ENCODE results near the gene RIC8B. TPM values are rescaled to one million over a fixed set of nuclear protein-coding genes. Genes with fewer than 3 reads are reported as not detected.

Gene RIC8B
- total RNA-seq, 4 donors from 2014 or later = 4.8 to 11.2 (median 8.8) TPM

DNA sequence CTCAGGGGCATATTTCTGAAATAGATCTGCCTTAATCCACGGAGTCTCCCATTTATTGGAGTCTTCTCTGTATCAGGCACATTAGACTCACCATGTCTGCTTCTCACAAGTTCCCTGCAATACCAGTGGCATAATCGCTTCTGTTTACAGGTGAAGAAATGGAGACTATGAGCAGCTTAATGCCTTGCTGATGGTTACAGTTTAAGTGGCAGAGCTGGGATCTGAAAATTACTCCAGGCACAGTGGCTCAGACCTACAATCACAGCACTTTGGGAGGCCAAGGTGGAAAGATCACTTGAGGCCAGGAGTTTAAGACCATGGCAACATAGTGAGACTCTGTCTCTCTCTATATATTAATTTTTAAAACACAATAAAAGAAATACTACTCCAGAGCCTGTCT lies 7.3 kb upstream of the RIC8B start:
- no peak for DNase-seq (ENCODE audit: low spot score in 2 of 2)
- Histone ChIP-seq H3K27ac (no peak overlapping the region), H3K27me3 (peaks cover 20% of the 10 kb centered on the region), H3K9me3 (no peaks in the 10 kb centered on the region), H3K4me1 (no peaks in the 10 kb centered on the region), H3K36me3 (no peaks in the 10 kb centered on the region), H3K4me3 (no peak overlapping the region)
- TF ChIP-seq POLR2AphosphoS5 (IDR thresholded peaks at IDR 0.05) (no peak), EP300 (IDR thresholded peaks at IDR 0.05) (no peak)
- TF ChIP-seq, protein P1, sequence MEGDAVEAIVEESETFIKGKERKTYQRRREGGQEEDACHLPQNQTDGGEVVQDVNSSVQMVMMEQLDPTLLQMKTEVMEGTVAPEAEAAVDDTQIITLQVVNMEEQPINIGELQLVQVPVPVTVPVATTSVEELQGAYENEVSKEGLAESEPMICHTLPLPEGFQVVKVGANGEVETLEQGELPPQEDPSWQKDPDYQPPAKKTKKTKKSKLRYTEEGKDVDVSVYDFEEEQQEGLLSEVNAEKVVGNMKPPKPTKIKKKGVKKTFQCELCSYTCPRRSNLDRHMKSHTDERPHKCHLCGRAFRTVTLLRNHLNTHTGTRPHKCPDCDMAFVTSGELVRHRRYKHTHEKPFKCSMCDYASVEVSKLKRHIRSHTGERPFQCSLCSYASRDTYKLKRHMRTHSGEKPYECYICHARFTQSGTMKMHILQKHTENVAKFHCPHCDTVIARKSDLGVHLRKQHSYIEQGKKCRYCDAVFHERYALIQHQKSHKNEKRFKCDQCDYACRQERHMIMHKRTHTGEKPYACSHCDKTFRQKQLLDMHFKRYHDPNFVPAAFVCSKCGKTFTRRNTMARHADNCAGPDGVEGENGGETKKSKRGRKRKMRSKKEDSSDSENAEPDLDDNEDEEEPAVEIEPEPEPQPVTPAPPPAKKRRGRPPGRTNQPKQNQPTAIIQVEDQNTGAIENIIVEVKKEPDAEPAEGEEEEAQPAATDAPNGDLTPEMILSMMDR (IDR thresholded peaks at IDR 0.05) = no peak
- 67% methylated on average over 2 of the region's 2 CpGs for WGBS

DNA sequence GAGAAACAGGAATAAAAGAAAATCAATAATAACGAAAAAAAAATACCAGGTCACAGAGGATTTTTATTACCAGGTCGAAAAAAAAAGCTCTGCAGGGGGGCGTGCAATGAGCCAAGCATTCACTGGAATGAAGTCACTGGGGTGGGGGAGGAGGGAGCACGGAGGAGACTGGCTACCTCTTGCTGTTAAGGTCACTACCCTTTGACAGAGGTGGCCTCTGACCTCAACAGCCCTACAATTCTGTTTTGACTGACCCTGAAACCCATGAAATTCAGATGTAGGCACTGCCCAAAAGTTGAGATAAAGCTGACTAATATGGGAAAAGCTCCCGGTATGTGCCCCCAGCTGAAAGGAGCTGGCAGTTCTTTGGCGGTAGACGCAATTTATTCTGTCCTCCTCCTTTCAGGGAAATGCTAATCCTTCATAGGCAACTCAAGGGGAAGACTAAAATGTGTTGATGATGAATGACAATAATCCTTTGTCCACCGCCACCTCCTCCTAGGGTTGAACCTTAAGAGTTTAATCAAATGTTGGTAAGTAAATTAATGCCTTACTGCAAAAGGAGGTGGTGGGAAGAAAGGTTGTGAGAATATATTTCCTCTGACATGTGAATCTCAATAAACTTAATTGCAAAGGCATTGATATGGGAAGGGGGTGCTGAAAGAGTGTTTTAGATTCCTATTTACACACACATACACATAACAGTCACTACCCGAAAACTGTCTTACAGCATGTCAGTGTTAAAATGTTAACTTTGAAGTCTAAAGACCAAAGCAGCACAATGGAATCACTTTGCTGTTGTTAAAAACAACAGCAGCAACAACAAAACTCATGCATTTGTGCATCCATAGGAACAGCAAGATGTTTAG lies 6.3 kb upstream of the RIC8B start:
- Histone ChIP-seq H3K27ac (no peak overlapping the region), H3K4me3 (no peak overlapping the region), H3K4me1 (no peaks in the 10 kb centered on the region), H3K27me3 (peaks cover 20% of the 10 kb centered on the region), H3K36me3 (no peaks in the 10 kb centered on the region), H3K9me3 (no peaks in the 10 kb centered on the region)
- TF ChIP-seq POLR2A (IDR thresholded peaks at IDR 0.05) (no peak), POLR2AphosphoS5 (IDR thresholded peaks at IDR 0.05) (no peak)
- TF ChIP-seq, protein P1 (IDR thresholded peaks at IDR 0.05) = no peak
- DNase-seq (ENCODE audit: low spot score in 2 of 2) = no peak
- 62% methylated on average over 9 of the region's 9 CpGs for WGBS

DNA sequence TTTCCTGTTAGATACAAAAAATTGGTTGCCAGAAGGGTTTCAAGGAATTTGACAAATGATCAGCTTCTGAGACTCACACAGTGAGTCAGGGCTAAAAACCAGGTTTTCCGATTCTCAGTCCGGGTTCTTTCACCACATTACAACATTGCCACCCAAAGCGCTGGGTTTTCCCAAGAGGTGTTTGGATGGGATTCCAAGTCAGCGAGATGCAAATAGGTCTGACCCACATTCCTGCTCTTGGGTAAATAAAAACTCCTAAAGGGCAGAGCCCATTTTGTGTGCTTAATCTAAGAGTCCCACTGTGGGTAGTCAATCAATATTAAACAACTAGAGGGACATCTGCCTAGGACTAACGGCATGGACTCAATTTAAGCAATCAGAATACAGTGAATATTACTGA lies 5.4 kb upstream of the RIC8B start:
- TF ChIP-seq EP300 (IDR thresholded peaks at IDR 0.05) = no peak
- Histone ChIP-seq H3K36me3 (no peaks in the 10 kb centered on the region), H3K4me3 (no peak overlapping the region), H3K27ac (no peak overlapping the region), H3K27me3 (peaks cover 20% of the 10 kb centered on the region), H3K9me3 (no peaks in the 10 kb centered on the region), H3K4me1 (peaks cover 4% of the 10 kb centered on the region)
- no peak for DNase-seq (ENCODE audit: low spot score in 2 of 2)
- 29% methylated on average over 5 of the region's 5 CpGs for WGBS

DNA sequence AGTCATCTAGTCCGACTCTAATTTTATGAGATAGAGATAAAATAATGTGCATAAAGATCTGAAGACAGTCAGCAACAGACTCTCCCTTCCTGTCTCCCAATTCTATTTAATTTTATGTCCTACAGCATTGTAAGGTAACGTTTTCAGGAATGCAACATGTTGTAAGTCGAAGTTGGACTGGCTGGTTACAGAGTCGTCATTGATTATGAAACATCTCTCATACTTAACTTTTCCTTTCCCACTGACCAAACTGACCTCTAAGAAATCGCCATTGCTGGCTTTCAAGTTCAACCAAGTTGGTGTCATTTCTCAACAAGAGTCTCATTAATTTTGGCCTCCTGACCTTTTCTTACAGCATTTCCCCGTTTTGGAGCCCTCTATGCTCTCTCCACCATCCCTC lies 4.9 kb upstream of the RIC8B start:
- no peak for DNase-seq (ENCODE audit: low spot score in 2 of 2)
- TF ChIP-seq POLR2AphosphoS5 (IDR thresholded peaks at IDR 0.05) (no peak), POLR2A (IDR thresholded peaks at IDR 0.05) (no peak), EP300 (IDR thresholded peaks at IDR 0.05) (no peak)
- TF ChIP-seq, protein P1 (IDR thresholded peaks at IDR 0.05) = no peak
- Histone ChIP-seq H3K9me3 (no peaks in the 10 kb centered on the region), H3K36me3 (no peaks in the 10 kb centered on the region), H3K4me1 (peaks cover 4% of the 10 kb centered on the region), H3K27me3 (peaks cover 20% of the 10 kb centered on the region), H3K4me3 (no peak overlapping the region), H3K27ac (no peak overlapping the region)
- 43% methylated on average over 6 of the region's 6 CpGs for WGBS

DNA sequence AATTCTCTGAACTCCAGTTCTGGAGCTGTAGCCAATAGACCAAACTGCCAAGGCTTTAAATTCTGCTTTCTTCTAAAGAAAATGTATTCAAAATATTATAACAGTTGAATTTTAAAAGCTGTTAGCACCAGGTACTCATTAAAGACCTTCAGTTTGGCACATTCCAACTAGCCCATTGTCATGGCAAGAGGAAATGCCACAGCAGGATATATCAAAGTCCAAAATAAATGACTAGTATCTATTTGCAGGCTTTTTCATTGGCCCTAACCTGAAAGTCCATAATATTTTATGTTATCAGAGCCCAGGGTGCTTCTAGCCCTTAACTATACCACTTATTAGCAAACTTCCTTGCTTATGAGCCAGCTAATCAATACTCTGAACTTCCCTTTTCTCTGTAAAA lies 3.1 kb upstream of the RIC8B start:
- H3K36me3 ChIP-seq = no peaks in the 10 kb centered on the region
- TF ChIP-seq, protein P1 (IDR thresholded peaks at IDR 0.05) = no peak
- TF ChIP-seq POLR2AphosphoS5 (IDR thresholded peaks at IDR 0.05) = no peak
- no peak for TF ChIP-seq EP300 (IDR thresholded peaks at IDR 0.05)
- TF ChIP-seq POLR2A (IDR thresholded peaks at IDR 0.05) = no peak
- H3K4me3 ChIP-seq = no peak overlapping the region
- peaks cover 22% of the 10 kb centered on the region for H3K4me1 ChIP-seq
- no peak for DNase-seq (ENCODE audit: low spot score in 2 of 2)
- H3K9me3 ChIP-seq = no peaks in the 10 kb centered on the region
- no peak overlapping the region for H3K27ac ChIP-seq
- peaks cover 18% of the 10 kb centered on the region for H3K27me3 ChIP-seq

All from suprapubic skin (tissue), 4 donors.